Activated CD8-positive, alpha-beta T cell treated with anti-CD3 and anti-CD28 coated beads, Interleukin-2, amount 10 ng/mL, durations not matched to agents 7 days and 5 days (primary cell): Measurements from ENCODE around the gene STXBP6. TPM values are rescaled to one million over a fixed set of nuclear protein-coding genes. Genes with fewer than 3 reads are reported as not detected.
"Not testable (repeated sequence)": the region's sequence is repeated elsewhere in the genome, so short reads cannot be mapped to it uniquely, and the experiment has no call there.

Experiments
- ATAC-seq: fragments of 150-1000 bp; cut with Tn5 transposase; one replicate; pipeline ENCODE4 v1.10.0; 2021; ENCODE audit warnings: moderate library complexity
- CTCF ChIA-PET: fragments of 350-600 bp; sonication (Branson Sonifier 250); formaldehyde crosslinking; loops from one replicate; lab custom pipeline; 2021; ENCODE audit warnings: antibody characterized with exemption; lab: Charles Lee
- POLR2A ChIA-PET: fragments of 350-600 bp; sonication (Branson Sonifier 250); formaldehyde crosslinking; loops from one replicate; lab custom pipeline; 2021; ENCODE audit warnings: antibody characterized with exemption; lab: Charles Lee
- DNase-seq: peaks from one replicate; pipeline ENCODE4 v3.0.0-alpha.2; 2020
- H3K27ac Mint-ChIP-seq: one replicate; pipeline ENCODE4 v1.8.0; 2021; ENCODE audit warnings: mild to moderate bottlenecking, mixed read lengths
- H3K27me3 Mint-ChIP-seq: one replicate; pipeline ENCODE4 v1.8.0; 2021; ENCODE audit warnings: low read depth, mixed read lengths
- H3K36me3 Mint-ChIP-seq: one replicate; pipeline ENCODE4 v1.8.0; 2021; ENCODE audit warnings: low read depth, mixed read lengths
- H3K4me1 Mint-ChIP-seq: one replicate; pipeline ENCODE4 v1.8.0; 2021; ENCODE audit warnings: low read depth, mixed read lengths
- H3K4me3 Mint-ChIP-seq: one replicate; pipeline ENCODE4 v1.8.0; 2021; ENCODE audit warnings: mild to moderate bottlenecking, mixed read lengths
- H3K9me3 Mint-ChIP-seq: one replicate; pipeline ENCODE4 v1.8.0; 2022; ENCODE audit warnings: mixed read lengths; ENCODE audit not compliant: insufficient read depth
- total RNA-seq, 2 experiments: library from RNA; stranded (reverse); gene quantifications; one replicate each; pipeline ENCODE4 v1.2.3, GENCODE V29; 2021

STXBP6 gene
- total RNA-seq, 2 experiments from 2014 or later: not detected

GRCh38 chr14:24974591-24975374 is 75.2 kb downstream of the STXBP6 start:
- ChIA-PET CTCF (no interaction called here), POLR2A (no interaction called here)
- Mint-ChIP-seq H3K27me3 (peaks cover 10% of the 10 kb centered on the region), H3K4me3 (no peak overlapping the region), H3K9me3 (no peaks in the 10 kb centered on the region), H3K27ac (no peak overlapping the region), H3K36me3 (no peaks in the 10 kb centered on the region), H3K4me1 (no peaks in the 10 kb centered on the region)
- ATAC-seq (no peak), DNase-seq (no peak)

GRCh38 chr14:24972844-24973243 is 77.1 kb downstream of the STXBP6 start:
- ATAC-seq (no peak), DNase-seq (no peak)
- Mint-ChIP-seq H3K27ac (no peak overlapping the region), H3K36me3 (no peaks in the 10 kb centered on the region), H3K9me3 (no peaks in the 10 kb centered on the region), H3K27me3 (peaks cover 3% of the 10 kb centered on the region), H3K4me3 (no peak overlapping the region), H3K4me1 (no peaks in the 10 kb centered on the region)
- ChIA-PET POLR2A (no interaction called here), CTCF (no interaction called here)

- Mint-ChIP-seq H3K27me3 (no peaks in the 10 kb centered on the region), H3K36me3 (no peaks in the 10 kb centered on the region), H3K27ac (no peak overlapping the region), H3K4me3 (no peak overlapping the region), H3K9me3 (no peaks in the 10 kb centered on the region), H3K4me1 (no peaks in the 10 kb centered on the region)
- POLR2A ChIA-PET: no interaction called here
- ATAC-seq (no peak), DNase-seq (no peak)
- CTCF ChIA-PET: no interaction called here
Measured at GRCh38 chr14:24971255-24971654, 78.7 kb downstream of the STXBP6 start.

GRCh38 chr14:24966579-24966964 is 83.4 kb downstream of the STXBP6 start:
- CTCF ChIA-PET: no interaction called here
- DNase-seq: no peak
- H3K27ac Mint-ChIP-seq: no peak overlapping the region
- no peaks in the 10 kb centered on the region for H3K27me3 Mint-ChIP-seq
- no peak overlapping the region for H3K4me3 Mint-ChIP-seq
- H3K36me3 Mint-ChIP-seq: no peaks in the 10 kb centered on the region
- POLR2A ChIA-PET: no interaction called here
- no peaks in the 10 kb centered on the region for H3K9me3 Mint-ChIP-seq
- no peak for ATAC-seq
- no peaks in the 10 kb centered on the region for H3K4me1 Mint-ChIP-seq

GRCh38 chr14:24965934-24966578 is 83.9 kb downstream of the STXBP6 start:
- DNase-seq (no peak), ATAC-seq (no peak)
- Mint-ChIP-seq H3K36me3 (no peaks in the 10 kb centered on the region), H3K4me3 (no peak overlapping the region), H3K4me1 (no peaks in the 10 kb centered on the region), H3K27ac (no peak overlapping the region), H3K27me3 (no peaks in the 10 kb centered on the region), H3K9me3 (no peaks in the 10 kb centered on the region)
- CTCF ChIA-PET: no interaction called here
- POLR2A ChIA-PET: no interaction called here

GRCh38 chr14:24965578-24965933 is 84.4 kb downstream of the STXBP6 start:
- ATAC-seq (no peak), DNase-seq (no peak)
- H3K27ac Mint-ChIP-seq: no peak overlapping the region
- ChIA-PET CTCF (no interaction called here), POLR2A (no interaction called here)
- H3K36me3 Mint-ChIP-seq: no peaks in the 10 kb centered on the region
- H3K4me1 Mint-ChIP-seq: no peaks in the 10 kb centered on the region
- no peaks in the 10 kb centered on the region for H3K9me3 Mint-ChIP-seq
- no peak overlapping the region for H3K4me3 Mint-ChIP-seq
- H3K27me3 Mint-ChIP-seq: peaks cover 3% of the 10 kb centered on the region

GRCh38 chr14:24964591-24964990 is 85.4 kb downstream of the STXBP6 start:
- POLR2A ChIA-PET: no interaction called here
- H3K4me1 Mint-ChIP-seq: no peaks in the 10 kb centered on the region
- CTCF ChIA-PET: no interaction called here

GRCh38 chr14:24964048-24964447 is 85.9 kb downstream of the STXBP6 start:
- Mint-ChIP-seq H3K4me1 (no peaks in the 10 kb centered on the region), H3K36me3 (no peaks in the 10 kb centered on the region), H3K4me3 (no peak overlapping the region), H3K9me3 (no peaks in the 10 kb centered on the region), H3K27ac (no peak overlapping the region), H3K27me3 (peaks cover 4% of the 10 kb centered on the region)
- ChIA-PET CTCF (no interaction called here), POLR2A (no interaction called here)
- ATAC-seq: no peak
- no peak for DNase-seq

More at GRCh38 chr14:24964591-24964990, 85.4 kb downstream of the STXBP6 start:
- Mint-ChIP-seq H3K27me3 (peaks cover 4% of the 10 kb centered on the region), H3K4me3 (no peak overlapping the region), H3K27ac (no peak overlapping the region), H3K36me3 (no peaks in the 10 kb centered on the region), H3K9me3 (no peaks in the 10 kb centered on the region)
- no peak for DNase-seq
- ATAC-seq: no peak

- H3K9me3 Mint-ChIP-seq, H3K4me3 Mint-ChIP-seq, ATAC-seq, DNase-seq, H3K36me3 Mint-ChIP-seq, POLR2A ChIA-PET, H3K4me1 Mint-ChIP-seq, CTCF ChIA-PET, H3K27me3 Mint-ChIP-seq, H3K27ac Mint-ChIP-seq: not testable (repeated sequence)
Measured at GRCh38 chr14:24962118-24962517, 87.8 kb downstream of the STXBP6 start.

GRCh38 chr14:24960816-24961215 is 89.1 kb downstream of the STXBP6 start:
- DNase-seq: no peak
- Mint-ChIP-seq H3K4me3 (no peak overlapping the region), H3K36me3 (no peaks in the 10 kb centered on the region), H3K27me3 (peaks cover 5% of the 10 kb centered on the region), H3K9me3 (no peaks in the 10 kb centered on the region), H3K4me1 (no peaks in the 10 kb centered on the region), H3K27ac (no peak overlapping the region)
- no peak for ATAC-seq
- POLR2A ChIA-PET: no interaction called here
- CTCF ChIA-PET: no interaction called here

- CTCF ChIA-PET: no interaction called here
- Mint-ChIP-seq H3K36me3 (no peaks in the 10 kb centered on the region), H3K9me3 (no peaks in the 10 kb centered on the region), H3K4me3 (no peak overlapping the region), H3K27me3 (peaks cover 5% of the 10 kb centered on the region), H3K4me1 (no peaks in the 10 kb centered on the region), H3K27ac (no peak overlapping the region)
- no peak for ATAC-seq
- POLR2A ChIA-PET: no interaction called here
- DNase-seq: no peak
Measured at GRCh38 chr14:24959791-24960331, 90.1 kb downstream of the STXBP6 start.

- ATAC-seq: no peak
- CTCF ChIA-PET: no interaction called here
- Mint-ChIP-seq H3K4me3 (no peak overlapping the region), H3K4me1 (no peaks in the 10 kb centered on the region), H3K27me3 (peaks cover 5% of the 10 kb centered on the region), H3K9me3 (no peaks in the 10 kb centered on the region), H3K36me3 (no peaks in the 10 kb centered on the region), H3K27ac (no peak overlapping the region)
- DNase-seq: no peak
- POLR2A ChIA-PET: no interaction called here
Measured at GRCh38 chr14:24958271-24958670, 91.7 kb downstream of the STXBP6 start.
